GM21528 (cell line): ENCODE results near the gene WDR13.
"Not testable (repeated sequence)": the region's sequence is repeated elsewhere in the genome, so short reads cannot be mapped to it uniquely, and the experiment has no call there.

Source experiments
- ATAC-seq: cut with Tn5 transposase; IDR thresholded peaks from one replicate; pipeline ENCODE4 v1.9.1; 2021; ENCODE audit warnings: mild to moderate bottlenecking, moderate library complexity; ENCODE audit not compliant: unreplicated experiment, low FRiP score

Gene WDR13

DNA sequence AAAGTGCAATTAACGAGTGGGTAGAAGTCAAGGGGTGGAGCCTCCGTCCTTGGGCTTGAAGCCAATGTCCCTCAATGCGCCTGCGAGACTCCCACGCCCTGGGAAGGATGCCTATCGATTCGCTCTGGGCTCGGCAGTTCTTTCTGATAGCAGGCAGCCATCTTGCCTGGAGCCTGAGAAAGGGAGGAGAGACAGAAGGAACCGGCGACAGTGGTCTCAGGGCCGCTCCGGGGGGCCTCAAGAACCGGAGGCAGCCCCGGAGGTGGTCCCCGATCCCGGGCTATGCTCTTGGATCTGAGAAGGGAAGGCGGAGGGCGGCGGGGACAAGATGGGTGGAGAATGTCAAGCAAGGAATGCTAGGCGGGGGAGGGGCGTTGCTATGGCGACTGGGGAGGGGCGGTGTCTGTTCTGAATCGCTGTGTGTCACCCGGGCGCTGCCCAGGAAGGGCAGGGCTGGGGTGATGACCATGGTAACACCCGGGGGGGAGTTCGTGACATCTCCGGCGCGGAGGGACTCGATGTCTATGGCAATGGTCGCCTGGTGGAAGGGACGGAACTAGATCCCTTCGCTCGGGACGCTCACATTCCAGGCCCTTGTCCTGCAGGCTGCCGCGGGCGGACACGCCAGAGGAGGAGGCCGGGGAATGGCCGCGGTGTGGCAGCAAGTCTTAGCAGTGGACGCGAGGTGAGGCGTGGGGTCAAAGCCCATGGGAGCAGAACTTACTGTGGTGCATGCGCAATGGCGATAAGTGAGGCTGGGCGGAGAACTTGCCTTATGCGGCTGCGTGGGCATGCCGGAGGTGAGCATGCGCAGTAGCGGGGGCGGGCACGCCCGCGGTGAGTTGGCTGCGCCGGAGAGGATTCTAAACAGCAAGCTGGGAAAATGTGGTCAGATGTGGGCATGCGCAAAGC, at the start of gene WDR13:
Gene WDR13 (plus strand): TSS at position 140 of the 912 bp plus-strand sequence. CDS start 505 bp downstream, at position 645.
- peak; percentile 71 for ATAC-seq

DNA sequence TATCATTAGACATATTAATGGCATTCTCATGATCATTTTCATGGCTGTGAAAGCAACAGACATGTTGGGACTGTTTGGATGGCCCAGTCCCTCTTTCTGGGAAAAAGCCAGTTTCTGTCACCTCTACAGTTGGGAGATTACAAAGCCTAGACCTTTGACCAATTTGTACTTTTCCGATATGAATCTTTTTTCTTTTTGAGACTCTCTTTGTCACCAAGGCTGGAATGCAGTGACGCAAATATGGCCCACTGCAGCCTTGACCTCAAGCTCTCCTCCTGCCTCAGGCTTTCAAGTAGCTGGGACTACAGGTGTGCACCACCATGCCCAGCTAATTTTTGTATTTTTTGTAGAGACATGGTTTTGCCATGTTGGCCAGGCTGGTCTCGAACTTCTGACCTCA, 48.4 kb upstream of the WDR13 start:
- ATAC-seq: no peak

DNA sequence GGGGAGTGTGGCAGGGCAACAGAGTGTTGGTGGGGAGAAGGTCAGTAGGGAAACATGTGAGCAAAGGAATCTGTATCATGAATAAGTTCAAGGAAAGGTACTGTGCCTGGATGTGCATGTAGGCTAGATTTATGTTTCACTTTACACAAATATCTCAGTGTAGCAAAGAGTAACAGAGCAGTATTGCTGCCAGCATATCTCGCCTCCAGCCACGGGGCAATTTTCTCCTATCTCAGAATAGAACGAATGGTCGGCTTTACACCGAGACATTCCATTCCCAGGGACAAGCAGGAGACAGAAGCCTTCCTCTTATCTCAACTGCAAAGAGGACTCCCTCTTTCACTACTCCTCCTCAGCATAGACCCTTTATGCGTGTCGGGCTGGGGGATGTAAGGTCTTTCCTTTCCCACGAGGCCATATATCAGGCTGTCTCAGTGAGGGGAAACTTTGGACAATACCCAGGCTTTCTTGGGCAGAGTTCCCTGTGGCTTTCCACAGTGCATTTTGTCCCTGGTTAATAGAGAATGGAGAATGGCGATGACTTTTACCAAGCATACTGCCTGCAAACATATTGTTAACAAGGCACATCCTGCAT, 41.5 kb upstream of the WDR13 start:
- ATAC-seq: not testable (repeated sequence)

DNA sequence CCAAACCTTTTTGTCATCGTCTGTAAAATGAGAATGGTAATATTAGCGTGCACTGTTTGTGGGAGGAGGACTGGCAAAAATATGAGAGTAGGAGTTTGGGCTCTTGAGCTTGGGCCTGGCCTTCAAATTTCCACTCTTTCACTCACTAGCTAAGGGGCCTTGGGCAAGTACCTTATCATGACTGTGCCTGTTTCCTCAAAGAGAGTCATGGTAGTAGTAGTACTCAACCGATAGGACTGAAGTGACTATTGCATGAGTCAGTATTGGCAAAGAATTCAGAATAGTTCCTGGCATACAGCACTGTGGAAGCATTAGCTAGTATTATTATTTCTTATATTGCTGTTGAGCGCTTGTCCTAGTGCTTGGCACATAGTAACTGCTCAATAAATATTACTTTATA, 39.0 kb upstream of the WDR13 start:
- no peak for ATAC-seq

DNA sequence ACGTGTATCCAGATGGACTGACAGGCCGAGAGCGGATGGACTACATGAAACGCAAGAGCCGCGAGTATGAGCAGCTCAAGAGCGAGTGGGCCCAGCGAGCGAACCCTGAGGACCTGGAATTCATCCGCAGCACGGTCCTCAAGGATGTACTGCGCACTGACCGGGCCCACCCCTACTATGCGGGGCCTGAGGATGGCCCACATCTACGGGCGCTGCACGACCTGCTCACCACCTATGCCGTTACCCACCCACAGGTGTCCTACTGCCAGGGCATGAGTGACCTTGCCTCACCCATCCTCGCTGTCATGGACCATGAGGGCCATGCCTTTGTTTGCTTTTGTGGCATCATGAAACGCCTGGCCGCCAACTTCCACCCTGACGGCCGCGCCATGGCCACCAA, 37.7 kb upstream of the WDR13 start:
- ATAC-seq: no peak

DNA sequence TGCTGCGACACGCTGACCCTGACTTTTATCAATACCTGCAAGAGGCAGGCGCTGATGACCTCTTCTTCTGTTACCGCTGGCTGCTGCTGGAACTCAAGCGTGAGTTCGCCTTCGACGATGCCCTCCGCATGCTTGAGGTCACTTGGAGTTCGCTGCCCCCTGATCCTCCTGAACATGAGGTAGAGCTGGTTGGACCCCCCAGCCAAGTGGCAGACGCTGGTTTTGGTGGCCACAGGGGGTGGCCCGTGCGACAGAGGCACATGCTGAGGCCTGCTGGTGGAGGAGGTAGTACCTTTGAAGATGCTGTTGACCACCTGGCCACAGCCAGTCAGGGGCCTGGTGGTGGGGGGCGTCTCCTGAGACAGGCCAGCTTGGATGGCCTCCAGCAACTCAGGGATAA, 37.2 kb upstream of the WDR13 start:
- ATAC-seq: no peak

DNA sequence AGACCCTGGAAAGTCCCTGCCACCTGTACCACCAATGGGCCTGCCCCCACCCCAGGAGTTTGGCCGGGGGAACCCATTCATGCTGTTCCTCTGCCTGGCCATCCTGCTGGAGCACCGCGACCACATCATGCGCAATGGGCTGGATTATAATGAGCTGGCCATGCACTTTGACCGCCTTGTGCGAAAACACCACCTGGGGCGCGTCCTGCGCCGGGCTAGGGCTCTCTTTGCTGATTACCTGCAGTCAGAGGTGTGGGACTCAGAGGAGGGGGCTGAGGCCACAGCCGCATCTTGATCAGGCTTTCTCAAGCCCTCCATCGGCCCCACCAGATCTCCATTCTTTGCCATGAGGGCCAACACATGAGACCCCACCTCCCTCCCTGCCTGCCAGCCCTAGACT, 36.6 kb upstream of the WDR13 start:
- no peak for ATAC-seq

DNA sequence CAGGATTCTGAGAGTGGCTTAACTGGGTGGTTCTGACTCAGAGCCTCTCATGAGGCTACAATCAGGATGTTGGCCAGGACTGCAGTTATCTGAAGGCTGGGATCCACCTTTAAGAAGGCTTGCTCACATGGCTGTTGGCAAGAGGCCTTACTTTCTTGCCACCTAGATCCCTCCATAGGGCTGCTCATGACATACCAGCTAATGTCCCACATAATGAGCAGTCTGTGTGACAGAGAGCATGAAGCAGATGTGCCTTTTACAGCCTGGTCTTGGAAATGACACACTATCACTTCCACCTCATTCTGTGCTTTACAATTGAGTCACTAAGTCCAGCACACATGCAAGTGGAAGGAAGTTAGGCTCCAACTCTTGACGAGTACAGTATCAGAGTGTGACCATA, 27.3 kb upstream of the WDR13 start:
- no peak for ATAC-seq

DNA sequence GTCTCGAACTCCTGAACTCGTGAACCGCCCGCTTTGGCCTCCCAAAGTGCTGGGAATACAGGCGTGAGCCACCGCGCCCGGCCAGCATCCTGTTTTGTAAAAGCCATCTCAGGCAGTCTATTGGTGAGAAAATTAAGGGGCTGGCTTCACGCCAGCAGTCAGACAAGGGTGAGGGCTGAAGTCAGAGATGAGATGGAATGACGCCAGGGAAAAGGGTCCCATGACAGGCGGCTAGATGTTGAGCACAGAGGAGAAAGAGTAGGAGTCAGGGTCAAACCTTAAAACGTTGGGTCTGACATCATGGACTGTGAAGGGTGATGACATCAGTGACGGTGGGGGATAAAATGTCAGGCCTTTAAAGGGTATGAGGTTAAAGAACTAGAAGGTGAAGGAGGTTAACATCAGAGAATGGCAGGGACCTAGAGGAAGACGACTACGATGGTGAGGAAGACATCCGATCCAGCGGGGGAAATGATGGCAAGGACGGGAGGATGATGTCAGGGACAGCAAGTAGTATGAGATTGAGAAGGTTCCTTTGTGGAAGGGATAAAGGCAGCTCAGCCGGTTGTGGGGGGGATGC, 23.5 kb upstream of the WDR13 start:
- peak; percentile 8 for ATAC-seq

DNA sequence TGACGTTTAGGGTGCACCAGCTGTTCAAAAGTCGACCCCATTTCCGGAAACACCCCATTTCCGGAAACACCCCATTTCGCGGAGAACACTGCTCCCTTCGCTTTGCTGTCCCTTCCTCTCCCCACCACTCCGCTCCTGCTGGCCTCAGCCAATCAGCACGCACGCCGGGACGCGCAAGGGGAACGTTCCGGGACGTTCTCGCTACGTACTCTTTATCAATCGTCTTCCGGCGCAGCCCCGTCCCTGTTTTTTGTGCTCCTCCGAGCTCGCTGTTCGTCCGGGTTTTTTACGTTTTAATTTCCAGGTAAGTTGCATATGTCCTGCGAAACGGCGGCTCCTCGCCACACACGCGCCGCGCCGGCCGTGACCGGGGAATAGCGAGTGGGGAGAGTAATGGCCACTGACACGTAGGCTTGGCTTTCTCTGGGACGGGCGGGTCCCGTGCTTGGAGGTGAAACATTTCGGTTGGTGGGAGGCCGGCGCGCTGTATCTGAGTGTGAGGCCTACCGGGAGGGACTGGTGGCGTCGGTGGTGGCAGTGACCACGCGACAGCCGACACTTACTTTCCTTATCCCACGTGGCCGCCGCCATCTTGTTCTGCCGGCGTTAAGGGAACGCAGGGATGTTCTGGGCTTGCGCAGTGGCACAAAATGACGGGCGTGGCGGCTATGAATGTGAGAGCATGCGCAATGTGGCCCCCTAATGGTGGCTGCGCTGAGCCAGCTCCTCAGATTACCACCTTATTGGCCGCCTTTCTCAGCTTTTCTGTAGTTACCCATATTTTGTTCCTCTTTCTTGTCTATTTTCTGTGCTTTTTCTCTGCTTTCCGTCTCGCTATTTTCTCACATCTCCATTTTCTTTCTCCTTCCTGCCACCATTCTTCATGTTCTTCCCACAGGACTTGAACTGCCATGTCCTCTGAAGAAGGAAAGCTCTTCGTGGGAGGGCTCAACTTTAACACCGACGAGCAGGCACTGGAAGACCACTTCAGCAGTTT, 22.7 kb upstream of the WDR13 start, which contains the start of gene RBM3:
Gene RBM3 (plus strand): TSS at position 215 of the 997 bp plus-strand sequence. CDS start 697 bp downstream, at position 912.
- peak; percentile 85 for ATAC-seq

DNA sequence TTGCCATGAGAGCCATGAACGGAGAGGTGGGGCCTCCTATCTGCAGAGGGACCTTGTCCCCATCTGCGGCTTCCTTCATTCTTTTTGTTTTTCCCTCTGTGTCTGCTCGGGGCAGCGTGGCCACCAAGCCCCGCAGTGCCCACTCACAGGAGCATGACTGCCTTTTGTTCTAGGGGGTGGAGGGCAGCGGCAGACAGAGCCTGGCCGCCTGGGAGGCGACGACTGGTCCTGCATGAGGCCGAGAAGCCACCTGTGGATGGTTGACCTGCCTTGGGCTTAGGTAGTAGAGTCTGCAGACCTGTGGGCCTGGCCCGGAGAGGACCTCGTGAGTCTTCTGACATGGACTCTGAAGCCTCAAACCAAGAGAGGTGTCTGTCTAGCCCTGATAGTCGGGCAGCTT, 21.6 kb upstream of the WDR13 start:
- no peak for ATAC-seq

DNA sequence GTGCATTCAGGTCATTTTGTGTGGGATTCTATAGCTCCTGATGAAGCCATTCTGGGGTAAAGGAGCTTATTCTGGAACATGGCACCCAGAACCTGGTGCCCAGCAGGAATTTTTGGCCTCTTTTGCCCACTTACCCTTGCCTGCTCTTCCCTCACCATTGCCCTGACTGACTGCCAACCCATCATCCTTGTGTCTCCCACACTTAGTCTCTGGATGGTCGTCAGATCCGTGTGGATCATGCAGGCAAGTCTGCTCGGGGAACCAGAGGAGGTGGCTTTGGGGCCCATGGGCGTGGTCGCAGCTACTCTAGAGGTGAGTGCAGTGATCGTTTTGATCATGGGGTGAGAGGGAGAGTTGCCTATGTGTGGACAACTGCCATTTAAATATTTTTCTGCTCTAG, 21.2 kb upstream of the WDR13 start:
- ATAC-seq: no peak

DNA sequence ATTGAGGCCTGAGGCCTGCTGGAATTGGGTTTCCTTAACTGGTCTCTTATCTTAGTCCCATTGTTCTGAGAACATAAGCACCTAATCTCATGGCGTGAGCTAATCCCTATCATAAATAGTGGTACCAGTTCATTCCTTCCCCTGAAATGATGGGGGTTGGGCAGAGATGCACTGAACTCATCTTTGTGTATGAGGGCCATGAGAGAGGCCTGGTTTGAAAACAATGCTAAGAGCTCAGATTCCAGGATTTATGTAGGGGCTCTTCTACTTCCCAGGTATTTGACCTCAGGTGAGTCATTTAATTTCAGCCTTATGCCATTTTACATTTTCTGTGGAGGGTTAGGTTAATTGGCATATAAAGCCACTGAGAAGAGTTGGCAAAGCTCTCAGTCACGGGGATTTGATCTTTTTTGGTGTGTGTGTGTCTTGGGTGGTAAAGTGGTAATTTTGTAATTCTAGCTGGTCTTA, 18.6 kb upstream of the WDR13 start:
- ATAC-seq: no peak

DNA sequence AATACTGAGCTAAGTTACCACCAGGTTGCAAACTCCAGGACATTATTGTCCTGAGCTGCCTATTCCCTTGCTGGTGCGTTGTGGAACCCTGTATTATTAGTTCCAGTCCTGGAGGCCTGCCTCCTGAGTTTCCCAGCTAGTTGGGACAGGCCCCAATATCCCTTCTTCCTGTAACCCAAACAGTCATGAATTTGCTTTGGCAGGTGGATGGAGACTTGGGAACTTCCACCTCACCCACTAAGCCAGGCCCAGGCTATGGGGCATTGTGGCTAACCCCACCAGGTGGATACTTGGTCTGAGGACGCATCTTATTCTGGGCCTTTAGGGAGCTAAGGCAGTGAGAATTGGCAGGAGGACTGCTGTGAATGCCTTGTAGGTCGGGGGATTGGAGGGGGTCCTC, 18.0 kb upstream of the WDR13 start:
- ATAC-seq: no peak

DNA sequence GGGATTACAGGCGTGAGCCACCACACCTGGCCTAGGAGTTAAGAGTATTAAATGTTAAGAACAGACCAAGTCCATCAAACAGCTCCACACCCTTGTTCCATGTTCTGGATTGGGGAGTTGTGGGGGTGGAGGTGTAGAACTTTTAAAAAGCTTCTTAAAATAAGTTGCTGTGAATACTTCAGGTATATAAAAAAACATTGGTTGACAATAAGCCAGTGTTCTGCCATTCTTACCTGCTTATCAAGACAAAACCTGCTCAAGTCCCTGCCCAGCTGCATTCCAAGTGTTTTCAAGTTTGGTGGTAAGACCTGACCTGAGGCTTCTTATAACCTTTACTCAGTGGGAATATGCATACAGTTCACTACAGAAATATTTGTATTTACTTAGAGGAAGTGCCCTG, 16.6 kb upstream of the WDR13 start:
- ATAC-seq: no peak

DNA sequence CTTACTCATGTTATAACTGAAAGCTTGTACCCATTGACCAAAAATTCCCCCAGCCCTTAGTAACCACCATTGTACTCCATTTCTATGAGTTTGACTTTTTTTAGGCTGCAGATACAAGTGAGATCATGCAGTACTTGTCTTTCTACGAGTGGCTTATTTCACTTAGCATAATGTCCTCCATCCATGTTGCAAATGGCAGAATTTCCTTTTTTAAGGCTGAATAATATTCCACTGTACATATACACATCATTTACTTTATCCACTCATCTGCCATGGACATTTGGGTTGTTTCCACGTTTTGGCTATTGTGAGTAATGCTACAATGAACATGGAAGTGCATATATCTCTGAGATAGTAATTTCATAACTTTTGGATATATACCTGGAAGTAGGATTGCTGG, 12.6 kb upstream of the WDR13 start:
- ATAC-seq: no peak

DNA sequence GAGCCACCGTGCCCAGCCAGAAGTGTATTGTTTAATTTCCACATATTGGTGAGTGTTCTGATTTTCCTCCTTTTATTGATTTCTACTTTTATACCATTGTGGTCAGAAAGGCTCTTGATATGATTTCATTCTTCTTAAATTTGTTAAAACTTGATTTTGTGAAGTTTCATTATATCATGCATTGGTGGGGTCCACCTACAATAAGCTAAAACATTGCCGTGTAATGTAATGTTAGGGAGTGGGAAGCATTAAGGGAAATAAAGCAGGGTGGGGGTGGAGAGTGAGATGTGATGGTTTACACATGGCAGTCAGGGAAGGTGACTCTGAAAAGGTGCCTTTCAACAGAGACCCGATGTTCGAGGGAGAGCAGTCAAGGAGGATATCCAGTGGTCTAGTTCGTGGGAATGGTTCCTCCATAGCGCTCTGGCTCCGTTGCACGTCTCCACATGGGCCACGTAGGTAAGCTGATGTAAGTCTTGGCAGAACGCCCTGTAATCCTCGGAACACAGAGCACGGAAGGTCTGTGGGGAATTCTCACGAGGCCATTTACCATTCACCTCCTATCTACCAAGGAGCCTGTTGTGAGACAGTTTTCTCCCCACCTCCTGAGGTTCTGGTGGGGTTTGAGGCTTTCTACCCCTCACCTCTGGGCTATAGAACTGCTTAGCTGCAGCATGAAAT, 7.7 kb upstream of the WDR13 start:
- no peak for ATAC-seq

DNA sequence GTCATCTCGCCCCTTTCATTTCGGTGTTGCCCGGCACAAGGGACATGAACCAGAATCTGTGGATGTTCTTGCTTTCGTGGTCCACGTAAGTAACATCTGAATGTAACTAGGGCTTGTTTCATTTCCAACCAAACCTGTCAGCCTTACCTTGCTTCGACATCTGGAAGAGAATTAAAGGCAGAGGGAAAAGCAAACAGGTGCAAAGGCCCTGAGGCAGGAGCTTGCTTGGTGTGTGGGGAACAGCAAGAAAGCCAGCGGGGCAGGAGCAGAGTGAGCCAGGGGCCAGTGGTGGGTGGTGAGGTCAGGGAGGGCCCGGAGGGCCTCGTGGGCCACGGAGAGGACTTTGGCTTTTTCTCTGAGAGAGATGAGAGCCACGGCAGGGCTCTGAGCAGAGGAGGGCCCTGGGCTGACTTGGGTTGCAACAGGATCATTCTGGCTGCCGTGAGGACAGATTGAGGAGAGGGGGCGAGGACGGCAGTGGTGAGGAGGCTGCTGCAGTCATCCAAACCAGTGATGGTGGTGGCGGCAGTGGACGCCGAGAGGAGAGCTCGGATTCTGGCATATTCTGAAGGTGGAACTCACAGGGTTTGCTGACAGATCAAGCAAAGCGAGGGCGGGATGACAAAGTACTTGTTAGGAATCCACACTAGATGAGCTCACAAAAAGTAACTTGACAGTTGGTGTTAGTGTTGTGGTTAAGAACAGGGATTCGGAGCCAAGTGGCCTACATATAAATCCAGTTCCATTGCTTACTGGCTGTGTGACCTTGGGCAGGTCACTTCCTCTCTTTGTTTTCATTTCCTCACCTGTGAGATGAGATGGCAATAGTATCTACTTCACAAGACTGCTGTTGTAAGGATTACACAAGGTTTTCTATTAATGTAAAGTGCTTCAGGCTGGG, 6.8 kb upstream of the WDR13 start:
- no peak for ATAC-seq
